Dermis microvascular lymphatic vessel endothelial cell (primary cell): ENCODE data around the gene G6PD. TPM values are rescaled to one million over a fixed set of nuclear protein-coding genes. Genes with fewer than 3 reads are reported as not detected.
A peak's percentile ranks its signal among the peaks of the same experiment; 100 is the strongest.
"Not testable (repeated sequence)": the region's sequence is repeated elsewhere in the genome, so short reads cannot be mapped to it uniquely, and the experiment has no call there.

ENCODE experiments used
- DNase-seq, 2 donors: peaks; one replicate each; pipeline versions ENCODE4 v3.0.0 to v3.0.0-alpha.2; 2010; ENCODE audit warnings: low read depth in 2 of 2
- total RNA-seq: library from RNA; depleted of rRNA; stranded (reverse); fragments of >200 nt; gene quantifications from 2 replicates; pipeline ENCODE4 v1.2.1, GENCODE V29; 2014

Gene G6PD
- total RNA-seq, 1 donor from 2014 or later = 33.9 TPM

DNA sequence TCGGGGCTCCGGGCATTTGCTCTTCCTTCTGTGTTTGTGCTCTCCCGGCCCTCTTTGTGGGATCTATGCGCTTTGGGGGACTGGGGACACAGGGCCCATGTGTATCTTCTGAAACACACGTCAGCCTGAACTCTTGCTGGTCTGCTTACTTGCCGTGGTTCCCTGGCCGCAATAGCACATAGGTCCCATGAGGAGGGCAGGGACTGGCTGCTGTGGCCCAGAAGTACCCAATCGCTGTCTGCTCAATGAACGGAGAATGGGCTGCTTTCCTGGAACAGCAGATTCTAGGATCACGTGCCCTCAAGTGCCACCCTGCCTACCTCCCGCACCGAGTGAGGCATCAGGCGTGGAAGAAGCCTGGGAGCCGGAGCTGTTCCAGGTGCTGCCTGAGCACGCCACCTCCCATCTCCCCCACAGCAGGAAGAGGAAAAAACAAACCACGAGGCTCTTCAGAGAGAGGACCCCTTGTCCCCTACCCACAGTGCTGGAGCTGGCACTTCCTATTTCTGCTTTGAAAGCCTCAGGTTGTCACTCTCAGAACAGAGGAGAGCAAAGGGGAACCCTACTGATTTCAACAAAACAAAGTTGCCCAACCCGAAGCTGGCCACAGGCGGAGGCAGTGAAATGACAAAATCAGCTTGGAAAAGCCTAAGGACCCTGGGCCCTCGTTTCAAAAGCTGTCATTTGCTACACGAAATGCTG is 3.8 kb downstream of the G6PD start:
- DNase-seq = peak in 1 of 2 donors; percentile 24

DNA sequence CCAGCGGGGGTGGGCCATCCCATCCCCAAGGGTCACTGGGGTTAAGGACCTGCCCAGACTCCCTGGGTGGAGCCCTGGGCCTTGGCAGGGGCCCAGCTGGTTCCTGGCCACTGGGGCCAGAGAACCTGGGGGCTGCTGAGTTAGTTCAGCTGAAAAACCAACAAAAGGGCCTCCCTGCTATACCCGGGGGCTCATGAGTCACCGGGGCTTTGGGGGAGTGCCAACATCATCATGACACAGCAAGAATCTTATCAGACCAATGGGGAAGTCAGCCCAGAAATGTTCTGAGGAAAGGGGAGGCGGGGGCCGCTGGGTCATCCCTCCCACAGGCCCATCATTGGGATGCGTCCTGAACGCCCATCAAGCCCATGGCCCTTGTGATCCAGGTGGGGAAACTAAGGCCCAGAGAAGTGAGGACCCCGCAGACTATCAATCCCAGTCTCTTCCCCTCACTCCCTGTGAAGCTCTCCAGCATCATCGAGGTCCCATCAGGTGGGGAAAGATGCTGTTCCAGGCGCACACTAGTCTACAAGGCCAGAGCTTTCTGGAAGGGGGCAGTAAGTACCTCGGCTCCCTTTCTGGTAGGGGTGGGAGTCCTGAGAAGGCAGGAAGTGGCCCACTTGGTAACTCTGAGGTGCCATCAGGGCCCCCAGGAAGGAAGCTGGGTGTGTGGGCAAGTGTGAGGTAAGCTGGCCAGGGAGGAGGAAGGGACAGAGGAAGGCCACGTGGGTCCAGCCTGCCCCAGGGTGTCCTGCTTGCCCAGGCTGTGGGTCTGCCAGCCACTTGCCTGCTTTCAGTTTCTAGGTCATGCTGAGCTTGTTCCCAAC is 4.5 kb downstream of the G6PD start:
- peak; percentile 78 to 92 for DNase-seq

DNA sequence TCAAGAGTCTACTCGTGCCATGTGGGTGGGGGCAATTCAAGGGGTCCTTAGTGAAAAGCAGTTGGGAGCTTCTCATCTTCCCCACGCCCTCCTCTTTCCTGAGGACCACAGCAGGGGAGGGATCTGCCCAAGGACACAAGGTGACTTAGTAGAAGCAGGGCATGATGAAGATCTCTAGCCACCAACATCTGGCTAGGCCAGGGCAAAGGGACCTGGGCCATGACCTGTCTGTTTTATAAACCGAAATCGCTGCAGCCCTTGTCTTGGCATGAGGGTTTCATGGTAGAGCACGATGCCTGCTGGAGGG is 5.1 kb downstream of the G6PD start:
- DNase-seq = no peak

DNA sequence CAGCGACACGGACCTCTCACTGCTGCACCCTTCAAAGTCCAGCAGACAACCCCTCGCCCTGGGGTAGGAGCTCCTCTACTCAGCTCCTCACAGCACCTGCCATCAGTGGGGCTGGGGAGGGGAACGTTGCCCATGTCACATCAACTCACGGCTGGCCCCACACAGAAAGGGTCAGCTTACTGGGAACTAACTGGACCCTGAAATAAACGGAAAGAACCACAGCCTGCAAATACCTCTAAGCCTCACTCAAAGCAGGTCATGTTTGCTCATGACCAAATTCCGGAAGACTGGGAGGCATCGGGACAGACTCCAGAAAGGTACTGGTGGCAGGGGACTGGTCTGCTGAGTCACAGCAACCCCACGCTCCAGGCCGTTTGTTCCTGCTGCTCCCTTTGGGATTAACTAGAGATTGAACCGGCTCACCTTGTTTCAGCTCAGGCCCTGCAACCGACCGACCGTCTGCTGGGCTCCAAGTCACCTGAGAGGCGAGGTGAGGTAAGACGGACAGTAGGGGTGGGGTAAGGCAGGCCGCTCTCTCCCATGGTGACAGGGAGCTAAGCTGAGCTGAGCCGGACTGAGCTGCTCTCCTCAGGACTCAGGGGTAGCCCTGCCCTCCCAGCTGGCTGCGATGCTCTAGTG is 5.6 kb downstream of the G6PD start:
- peak in 1 of 2 donors; percentile 29 for DNase-seq

DNA sequence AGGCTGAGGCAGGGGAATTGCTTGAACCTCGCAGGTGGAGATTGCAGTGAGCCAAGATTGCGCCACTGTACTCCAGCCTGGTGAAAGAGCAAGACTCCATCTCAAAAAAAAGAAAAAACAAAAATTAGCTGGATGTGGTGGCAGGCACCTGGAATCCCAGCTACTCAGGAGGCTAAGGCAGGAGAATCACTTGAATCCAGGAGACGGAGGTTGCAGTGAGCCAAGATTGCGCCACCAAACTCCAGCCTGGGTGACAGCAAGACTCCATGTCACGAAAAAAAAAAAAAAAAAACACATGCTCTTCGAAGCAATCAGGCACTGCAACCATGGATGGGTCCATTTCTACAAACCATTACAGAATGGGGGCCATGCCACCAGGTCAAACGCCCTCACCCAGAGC is 6.3 kb downstream of the G6PD start:
- DNase-seq = not testable (repeated sequence)

DNA sequence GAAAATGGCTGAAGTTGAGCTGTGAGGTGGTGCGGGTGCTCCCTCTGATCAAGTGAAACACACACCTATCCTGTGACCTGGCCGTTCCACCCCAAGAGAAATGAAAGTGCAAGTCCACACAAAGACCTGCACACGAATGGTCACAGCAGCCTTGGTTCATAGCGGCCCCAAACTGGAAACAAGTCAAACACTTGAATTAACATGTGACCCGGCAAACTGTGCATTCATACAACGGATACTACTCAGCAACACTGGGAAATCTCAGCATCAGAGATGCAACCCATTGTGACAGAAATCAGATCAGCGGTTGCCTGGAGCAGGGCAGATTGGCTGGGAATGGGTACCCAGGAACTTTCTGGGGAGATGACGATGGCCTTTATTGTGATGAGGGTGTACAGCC is 7.6 kb downstream of the G6PD start:
- no peak for DNase-seq

DNA sequence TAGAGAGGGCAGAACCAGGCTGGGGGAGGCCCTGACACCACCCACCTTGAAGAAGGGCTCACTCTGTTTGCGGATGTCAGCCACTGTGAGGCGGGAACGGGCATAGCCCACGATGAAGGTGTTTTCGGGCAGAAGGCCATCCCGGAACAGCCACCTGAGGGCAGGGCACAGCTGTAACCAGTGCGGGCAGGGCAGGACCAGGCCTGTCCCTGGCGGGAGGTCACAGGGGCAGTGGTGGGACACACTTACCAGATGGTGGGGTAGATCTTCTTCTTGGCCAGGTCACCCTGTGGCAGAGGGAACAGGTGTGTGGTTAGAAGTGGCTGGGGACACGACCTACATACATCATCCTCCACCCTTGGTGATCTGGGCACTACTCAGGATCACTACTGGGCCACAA is 10.8 kb downstream of the G6PD start:
- DNase-seq = no peak

DNA sequence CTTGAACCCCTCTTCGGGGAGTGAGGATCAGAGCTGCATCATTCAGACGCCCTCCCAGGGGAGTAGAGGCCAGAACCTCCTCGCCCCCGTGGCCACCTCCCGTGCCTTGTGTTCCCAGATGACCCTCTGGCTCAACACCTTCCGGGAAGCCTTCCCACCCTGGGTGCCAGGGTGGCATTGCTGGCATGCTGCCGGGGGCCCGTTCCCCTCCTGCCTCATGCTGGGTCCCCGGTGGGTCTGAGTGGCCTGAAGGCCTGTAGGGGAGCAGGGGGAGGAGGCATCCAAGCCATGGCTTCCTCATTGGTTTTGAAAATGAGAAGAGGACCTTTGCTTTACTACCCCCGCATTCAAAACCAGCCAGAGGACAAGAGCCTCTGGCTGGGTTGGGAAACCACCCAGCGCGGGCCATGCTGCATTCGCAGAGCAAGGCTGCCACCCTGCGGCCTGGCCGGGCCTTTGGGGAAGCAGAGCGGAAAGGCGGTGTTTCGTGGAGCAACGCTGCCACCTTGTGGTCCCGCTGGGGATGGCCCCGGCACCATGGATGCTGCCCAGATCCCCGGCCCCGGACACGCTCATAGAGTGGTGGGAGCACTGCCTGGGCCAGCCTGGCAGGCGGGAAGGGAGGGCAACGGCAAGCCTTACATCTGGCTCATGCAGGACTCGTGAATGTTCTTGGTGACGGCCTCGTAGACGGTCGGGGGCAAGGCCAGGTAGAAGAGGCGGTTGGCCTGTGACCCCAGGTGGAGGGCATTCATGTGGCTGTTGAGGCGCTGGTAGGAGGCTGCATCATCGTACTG is 11.9 kb downstream of the G6PD start:
- peak; percentile 69 to 74 for DNase-seq

DNA sequence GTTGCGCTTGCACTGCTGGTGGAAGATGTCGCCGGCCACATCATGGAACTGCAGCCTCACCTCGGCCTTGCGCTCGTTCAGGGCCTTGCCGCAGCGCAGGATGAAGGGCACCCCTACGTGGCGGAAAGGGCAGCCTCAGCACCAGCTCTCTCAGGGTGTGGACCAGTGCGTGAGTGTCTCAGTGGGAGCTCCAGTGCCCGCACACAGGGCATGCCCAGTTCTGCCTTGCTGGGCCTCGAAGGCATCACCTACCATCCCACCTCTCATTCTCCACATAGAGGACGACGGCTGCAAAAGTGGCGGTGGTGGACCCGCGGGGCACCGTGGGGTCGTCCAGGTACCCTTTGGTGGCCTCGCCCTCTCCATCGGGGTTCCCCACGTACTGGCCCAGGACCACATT is 14.0 kb downstream of the G6PD start:
- no peak for DNase-seq

DNA sequence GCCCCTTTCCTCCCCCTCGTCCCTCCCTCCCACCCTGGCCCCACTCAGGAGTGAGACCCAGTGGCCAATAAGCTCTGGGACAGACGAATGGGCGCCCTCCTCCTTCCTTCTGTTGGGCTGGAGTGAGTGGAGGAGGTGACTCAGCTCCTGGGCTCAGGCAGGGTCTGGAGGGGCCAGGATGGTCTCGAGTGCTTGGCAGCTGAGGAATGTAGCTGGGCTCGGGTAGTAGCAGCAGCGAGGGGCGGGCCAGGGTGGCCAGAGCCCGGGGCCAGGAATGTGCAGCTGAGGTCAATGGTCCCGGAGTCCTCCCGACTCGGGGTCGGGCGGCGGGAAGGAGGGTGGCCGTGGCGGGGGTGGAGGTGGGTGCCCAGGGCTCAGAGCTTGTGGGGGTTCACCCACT is 15.0 kb downstream of the G6PD start:
- DNase-seq = peak in 1 of 2 donors; percentile 32

DNA sequence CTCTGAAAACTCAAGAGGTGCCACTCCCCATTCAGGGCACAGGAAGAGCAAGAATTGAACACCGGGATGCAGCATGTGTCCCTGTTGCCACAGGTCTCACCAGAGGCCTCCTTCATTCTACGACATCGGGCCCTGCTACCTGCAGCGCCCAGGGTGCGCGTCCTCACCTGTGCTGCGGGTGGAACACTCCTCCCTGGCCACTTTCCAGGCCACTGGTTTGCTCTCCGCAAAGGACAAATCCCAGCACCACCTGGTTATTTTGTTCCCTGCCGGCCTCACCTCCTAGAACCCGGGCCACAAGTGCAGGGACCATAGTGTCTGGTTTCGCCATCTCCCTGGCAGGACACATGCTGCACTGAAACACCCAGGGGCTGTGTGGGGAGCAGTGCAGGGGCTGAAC is 16.4 kb downstream of the G6PD start:
- no peak for DNase-seq

DNA sequence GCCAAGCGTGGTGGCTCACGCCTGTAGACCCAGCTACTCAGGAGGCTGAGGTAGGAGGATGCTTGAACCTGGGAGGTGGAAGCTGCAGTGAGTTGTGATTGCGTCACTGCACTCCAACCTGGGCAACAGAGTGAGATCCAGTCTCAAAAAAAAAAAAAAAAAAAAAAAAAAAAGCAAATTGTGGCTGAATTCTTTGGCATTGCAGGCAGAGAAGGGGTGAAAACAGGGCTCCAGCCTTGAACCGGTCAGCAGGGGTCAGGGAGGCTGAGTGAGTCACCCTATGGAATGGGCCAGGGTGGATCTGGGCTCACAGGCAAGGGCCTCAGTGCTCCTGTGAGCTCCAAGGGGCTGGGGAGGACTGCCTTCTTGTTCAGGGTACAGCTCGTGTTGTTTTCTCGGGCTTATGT is 17.4 kb downstream of the G6PD start:
- no peak for DNase-seq

DNA sequence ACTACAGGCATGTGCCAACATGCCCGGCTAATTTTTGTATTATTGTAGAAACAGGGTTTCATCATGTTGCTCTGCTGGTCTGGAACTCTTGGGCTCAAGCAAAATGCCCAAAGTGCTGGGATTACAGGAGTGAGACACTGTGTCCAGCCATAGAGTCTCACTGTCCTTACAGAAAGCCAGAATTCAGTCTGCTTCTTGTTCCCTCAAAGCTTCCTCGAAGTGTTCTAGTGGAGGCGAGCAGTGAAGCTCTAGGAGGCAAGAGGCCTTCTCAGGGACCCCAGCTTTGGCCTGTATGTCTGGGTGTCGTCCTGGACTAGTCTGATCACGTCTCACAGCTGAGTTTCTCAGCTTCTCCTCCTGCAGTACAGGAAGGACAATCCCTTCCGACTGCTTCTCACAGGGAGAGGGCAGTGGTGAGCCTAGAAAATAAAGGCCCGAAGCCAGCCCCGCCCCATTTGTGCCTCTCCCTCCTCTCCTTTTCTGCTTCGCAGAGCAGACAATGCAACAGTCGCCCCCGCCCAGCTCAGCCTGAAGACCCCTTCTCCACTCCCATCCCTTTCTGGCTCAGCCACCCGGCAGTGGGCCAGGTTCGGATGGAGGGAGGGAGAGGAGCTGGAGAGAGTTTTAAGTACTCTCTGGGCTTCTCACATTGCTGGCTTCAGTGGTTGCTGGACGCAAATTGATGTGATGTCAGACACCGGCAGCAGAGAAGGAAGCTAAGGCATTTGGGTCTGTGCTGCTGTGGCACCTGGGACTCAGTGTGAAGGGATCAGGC is 19.6 kb downstream of the G6PD start:
- DNase-seq = peak in 1 of 2 donors; percentile 68

DNA sequence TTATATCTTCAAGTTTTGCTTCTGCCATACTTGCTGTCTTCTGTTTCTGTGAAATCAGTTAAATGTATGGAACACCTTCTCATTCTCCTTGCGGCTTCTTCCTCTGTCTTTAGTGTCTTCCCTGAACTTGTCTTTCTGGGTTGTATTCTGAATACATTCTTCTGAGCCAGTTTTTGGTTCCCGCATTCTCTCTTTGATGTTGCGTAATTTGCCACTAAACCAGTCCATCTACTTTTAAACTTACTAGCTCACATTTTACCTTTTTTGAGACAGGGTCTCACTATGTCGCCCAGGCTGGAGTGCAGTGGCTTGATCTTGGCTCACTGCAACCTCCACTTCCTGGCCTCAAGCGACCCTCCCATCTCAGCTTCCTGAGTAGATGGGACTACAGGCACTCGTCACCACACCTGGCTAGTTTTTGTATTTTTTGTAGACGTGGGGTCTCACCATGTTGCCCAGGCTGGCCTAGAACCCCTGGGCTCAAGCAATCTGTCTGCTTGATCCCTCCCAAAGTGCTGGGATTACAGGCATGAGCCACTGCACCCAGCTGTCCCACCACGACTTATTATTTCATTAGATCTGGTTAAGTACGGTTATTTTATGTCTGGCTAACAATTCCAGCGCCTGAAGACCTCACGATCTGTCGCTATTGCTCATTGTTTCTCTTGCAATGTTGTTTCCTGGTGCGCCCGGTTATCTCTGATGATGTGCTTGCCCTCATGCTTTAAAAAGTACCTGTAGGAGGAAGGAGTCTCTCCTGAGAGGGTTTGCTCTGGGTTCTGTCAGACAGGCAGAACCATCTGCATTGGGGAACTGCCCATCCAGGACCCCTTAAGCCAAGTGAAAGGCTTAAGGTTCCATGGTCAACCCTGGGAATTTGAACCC is 20.8 kb downstream of the G6PD start:
- DNase-seq = no peak

DNA sequence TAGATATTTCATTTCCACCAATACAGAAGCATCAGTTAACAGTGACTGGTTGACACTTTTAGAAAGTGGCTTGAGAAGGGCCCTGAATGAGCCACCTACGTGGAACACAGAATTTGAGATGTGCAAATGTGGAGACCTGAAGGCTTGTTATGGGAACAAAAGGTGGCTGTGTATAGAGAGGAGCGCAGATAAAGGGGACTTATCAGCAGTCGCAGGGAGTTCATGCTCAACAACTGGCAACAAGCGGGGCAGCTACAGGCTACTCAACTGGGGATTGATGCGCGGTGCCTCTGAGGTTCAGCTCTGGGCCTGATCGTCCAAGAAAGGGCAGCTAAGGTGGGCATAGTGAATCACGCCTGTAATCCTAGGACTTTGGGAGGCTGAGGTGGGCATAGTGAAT is 27.3 kb downstream of the G6PD start:
- no peak for DNase-seq

DNA sequence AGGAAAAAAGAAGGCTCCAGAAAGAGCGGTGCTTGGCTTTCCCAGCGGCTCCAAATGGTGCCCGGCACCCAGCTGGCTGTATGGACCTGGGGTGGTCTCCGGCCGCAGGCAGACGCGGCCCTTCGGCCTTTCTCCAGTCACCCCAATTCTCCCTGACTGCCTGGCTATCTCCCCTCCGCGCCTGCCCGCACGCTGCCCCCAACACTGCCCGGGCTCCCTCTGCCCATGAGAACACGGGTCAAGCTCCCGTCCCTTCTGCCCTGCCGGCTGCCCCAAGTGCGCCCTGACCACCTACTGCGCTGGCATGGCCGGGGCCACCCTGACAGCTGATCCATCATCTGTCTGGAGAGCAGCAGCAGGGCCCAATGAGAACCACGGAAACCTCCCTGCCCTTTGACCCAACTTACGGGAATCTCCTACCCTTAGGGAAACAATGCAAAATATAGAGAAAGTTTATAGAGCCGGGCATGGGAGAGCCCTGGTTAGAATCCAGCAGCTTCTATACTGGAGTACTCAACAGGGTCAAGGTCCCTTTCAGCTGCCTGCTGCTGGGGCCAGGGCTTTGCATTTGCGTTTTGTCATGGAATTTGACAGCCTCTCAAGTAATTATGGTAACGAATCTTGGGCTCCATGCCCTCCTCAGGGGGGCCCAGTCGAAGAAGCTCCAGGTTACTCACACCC is 29.4 kb downstream of the G6PD start:
- DNase-seq = no peak

DNA sequence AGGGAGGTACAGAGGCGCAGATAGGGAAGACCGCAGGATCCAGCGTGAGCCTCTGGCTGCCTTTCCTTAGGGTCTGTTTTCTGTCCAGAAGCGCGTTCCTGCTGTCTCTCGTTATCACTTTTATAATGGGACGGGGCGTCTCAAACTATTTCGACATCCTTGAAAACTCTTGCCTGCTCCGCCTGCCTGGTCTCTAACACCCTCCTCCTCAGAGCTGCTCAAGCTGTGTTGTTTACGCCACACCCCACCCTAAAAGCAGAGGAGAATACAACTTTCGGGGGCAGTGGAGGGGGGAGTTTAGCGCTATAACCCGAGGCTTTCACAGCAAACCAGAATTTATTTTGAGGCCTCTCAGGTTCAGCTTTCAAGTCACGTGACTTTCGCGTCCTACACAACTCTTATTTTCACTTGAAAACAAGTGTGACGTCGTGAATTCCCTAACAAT is 30.0 kb downstream of the G6PD start:
- peak; percentile 57 to 79 for DNase-seq

DNA sequence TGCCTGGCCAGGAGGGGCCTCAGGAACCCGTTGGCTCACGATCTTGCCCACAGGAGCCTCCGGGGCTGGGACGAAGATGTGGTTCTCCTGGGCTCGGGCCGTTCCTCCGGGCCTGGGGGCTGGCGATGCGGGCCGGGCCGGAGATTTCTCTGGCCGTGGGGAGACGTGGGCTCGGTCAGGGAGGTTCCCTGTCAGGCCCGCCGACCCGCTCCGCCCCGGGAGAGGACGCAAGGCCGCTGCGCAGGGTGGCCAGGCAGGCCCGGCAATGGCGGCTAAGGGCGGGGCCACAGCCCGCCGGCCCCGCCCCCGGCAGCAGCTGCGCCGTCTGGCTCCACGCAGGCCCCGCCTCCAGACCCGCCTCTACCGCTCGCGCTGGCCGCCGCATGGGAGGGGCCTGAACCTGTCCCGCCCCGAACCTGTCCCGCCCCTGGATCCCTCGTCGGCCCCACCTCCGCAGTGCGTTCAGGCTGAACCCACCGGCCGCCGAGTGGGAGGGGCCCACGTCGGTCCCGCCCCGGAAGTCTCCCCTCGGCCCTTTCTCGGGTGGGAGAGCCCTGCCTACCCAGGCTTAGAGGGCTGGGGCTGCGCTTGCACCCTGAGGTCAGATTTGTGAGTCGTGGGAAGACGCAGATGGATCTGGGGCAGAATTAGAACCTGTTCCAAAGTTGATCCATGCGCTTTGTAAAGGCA is 30.5 kb downstream of the G6PD start, which contains the start of gene FAM3A:
TSS of gene FAM3A (minus strand) at position 267 of the 690 bp plus-strand sequence. CDS start 460 bp downstream, outside the sequence.
- DNase-seq = peak; percentile 77 to 92
